ENCODE measurements around the gene SMPDL3B.

SMPDL3B gene

GRCh38 chr1:27940870-27941560 lies 6.2 kb downstream of the SMPDL3B start:
- no peak for DNase-seq

GRCh38 chr1:27941671-27942540 lies 7.1 kb downstream of the SMPDL3B start:
- no peak for DNase-seq

- no peak for DNase-seq
Measured at GRCh38 chr1:27945020-27945419, 10.2 kb downstream of the SMPDL3B start.

- no peak for DNase-seq
Measured at GRCh38 chr1:27949027-27949426, 14.2 kb downstream of the SMPDL3B start.

GRCh38 chr1:27951396-27951795 lies 16.6 kb downstream of the SMPDL3B start:
- DNase-seq, result no peak

- no peak for DNase-seq
Measured at GRCh38 chr1:27952147-27952546, 17.3 kb downstream of the SMPDL3B start.

GRCh38 chr1:27954186-27954585 lies 19.4 kb downstream of the SMPDL3B start:
- DNase-seq, result no peak

GRCh38 chr1:27955076-27955475 lies 20.3 kb downstream of the SMPDL3B start:
- DNase-seq, result no peak

GRCh38 chr1:27956761-27957160 lies 22.0 kb downstream of the SMPDL3B start:
- no peak for DNase-seq

GRCh38 chr1:27957655-27958054 lies 22.9 kb downstream of the SMPDL3B start:
- DNase-seq, result no peak

- DNase-seq, result no peak
Measured at GRCh38 chr1:27958513-27958912, 23.7 kb downstream of the SMPDL3B start.

- DNase-seq, result no peak
Measured at GRCh38 chr1:27959792-27960603, 25.2 kb downstream of the SMPDL3B start, which contains the start of gene XKR8. TSS of gene XKR8 (plus strand) at chr1:27959973. CDS start at chr1:27960070, 97 bp downstream.

- no peak for DNase-seq
Measured at GRCh38 chr1:27960762-27961645, 26.2 kb downstream of the SMPDL3B start.

- DNase-seq, result no peak
Measured at GRCh38 chr1:27961646-27962221, 26.9 kb downstream of the SMPDL3B start.

GRCh38 chr1:27963393-27963792 lies 28.6 kb downstream of the SMPDL3B start:
- no peak for DNase-seq

GRCh38 chr1:27966402-27967105 lies 31.8 kb downstream of the SMPDL3B start:
- no peak for DNase-seq

- no peak for DNase-seq
Measured at GRCh38 chr1:27967106-27967883, 32.5 kb downstream of the SMPDL3B start.

- DNase-seq, result no peak
Measured at GRCh38 chr1:27967884-27968466, 33.2 kb downstream of the SMPDL3B start.

GRCh38 chr1:27968692-27969091 lies 33.9 kb downstream of the SMPDL3B start:
- DNase-seq, result no peak

- DNase-seq, result no peak
Measured at GRCh38 chr1:27970401-27970800, 35.6 kb downstream of the SMPDL3B start.

Data from NCI-H1048 (cell line).